GM12865 (cell line): ENCODE measurements around the gene EWSR1.
"Not testable (repeated sequence)": the region's sequence is repeated elsewhere in the genome, so short reads cannot be mapped to it uniquely, and the experiment has no call there.

Source experiments
- DNase-seq: peaks from one replicate; pipeline ENCODE4 v3.0.0; 2010; ENCODE audit warnings: low read depth
- H3K4me3 ChIP-seq: 2 replicates; pipeline ENCODE4 v1.5.1; 2011; ENCODE audit warnings: mild to moderate bottlenecking, low read depth, low read length, control low read depth
- CTCF ChIP-seq: IDR thresholded peaks from 2 replicates; pipeline ENCODE4 v1.5.1; 2011; ENCODE audit warnings: low read length, control low read depth, low read depth, inconsistent platforms; ENCODE audit not compliant: insufficient read depth; ENCODE audit errors: missing control alignments

The EWSR1 gene

DNA sequence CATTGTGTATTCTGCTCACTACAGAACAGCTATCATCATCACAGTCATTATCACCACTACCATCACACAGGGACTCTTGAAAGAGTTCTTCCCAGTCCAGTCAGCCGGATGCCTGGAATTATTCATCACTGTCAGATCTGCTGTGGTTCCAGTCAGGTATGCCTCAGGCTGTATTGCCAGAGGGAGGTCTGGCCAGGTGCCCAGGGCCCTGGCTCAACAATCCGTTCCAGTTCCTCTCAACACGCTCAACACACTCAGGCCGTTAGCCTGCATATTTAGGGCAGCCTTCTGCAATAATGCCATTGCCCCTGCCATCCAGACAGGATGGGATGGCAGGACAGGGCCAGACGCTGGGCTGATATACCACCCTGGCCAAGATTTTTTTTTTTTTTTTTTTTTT is 76.1 kb downstream of the EWSR1 start:
- no peak overlapping the region for H3K4me3 ChIP-seq
- TF ChIP-seq CTCF, result no peak
- DNase-seq, result no peak

- not testable (repeated sequence) for H3K4me3 ChIP-seq, DNase-seq
These were observed 76.8 kb downstream of the EWSR1 start for GRCh38 chr22:29344889-29345288.

DNA sequence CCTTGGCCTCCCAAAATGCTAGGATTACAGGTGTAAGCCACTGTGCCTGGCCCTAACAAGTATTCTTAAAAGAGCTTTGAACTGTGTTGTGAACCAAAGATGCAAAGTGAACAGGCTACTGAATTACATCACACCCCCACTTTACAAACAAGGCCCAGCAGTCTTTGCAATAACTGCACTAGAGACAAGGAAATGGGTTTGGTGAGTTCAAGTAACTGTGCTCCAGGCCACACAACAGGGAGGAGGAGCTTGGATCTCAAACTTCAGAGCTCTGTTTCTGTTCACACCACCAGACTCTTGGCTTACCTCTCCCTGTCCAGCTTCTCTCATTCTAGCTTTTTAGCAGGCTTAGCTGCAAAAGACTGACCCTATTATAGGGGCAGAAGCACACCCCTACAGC is 77.9 kb downstream of the EWSR1 start:
- no peak overlapping the region for H3K4me3 ChIP-seq
- TF ChIP-seq CTCF, result no peak
- DNase-seq, result no peak

DNA sequence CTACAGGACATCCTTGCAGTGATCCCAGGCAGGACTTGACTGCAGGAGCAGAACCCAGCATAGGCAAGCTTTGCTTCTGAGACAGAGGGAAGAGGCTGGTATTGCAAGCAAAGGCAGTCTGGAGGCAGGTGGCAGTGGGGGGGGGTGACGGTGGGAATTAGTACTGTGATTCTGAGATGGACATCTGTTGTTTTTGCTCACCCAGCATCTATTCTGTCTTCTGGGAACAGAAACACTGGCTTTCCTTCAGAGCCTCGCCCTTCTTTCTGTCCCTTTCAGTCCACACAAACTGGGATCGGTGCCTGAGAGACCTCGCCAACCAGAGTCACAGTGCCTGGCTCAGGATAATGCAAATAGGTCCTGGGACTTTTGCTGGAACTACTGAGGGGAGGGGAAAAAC is 78.6 kb downstream of the EWSR1 start:
- no peak for DNase-seq
- no peak for TF ChIP-seq CTCF
- no peak overlapping the region for H3K4me3 ChIP-seq

- H3K4me3 ChIP-seq, result no peak overlapping the region
- DNase-seq, result no peak
- TF ChIP-seq CTCF, result no peak
These were observed 80.0 kb downstream of the EWSR1 start for GRCh38 chr22:29348041-29348440.

GRCh38 chr22:29348956-29349355 is 80.9 kb downstream of the EWSR1 start:
- TF ChIP-seq CTCF, result no peak
- no peak for DNase-seq

More at GRCh38 chr22:29348956-29349355, 80.9 kb downstream of the EWSR1 start:
- H3K4me3 ChIP-seq, result no peak overlapping the region
